ENCODE measurements around the gene PPP3CB.

- no peak for TF ChIP-seq CTCF (IDR thresholded peaks at IDR 0.05; ENCODE audit: low read length)
- no peak for TF ChIP-seq EZH2 (IDR thresholded peaks at IDR 0.05; ENCODE audit: borderline replicate concordance, low read length)
These were observed 469 bp downstream of the PPP3CB start for GRCh38 chr10:73495226-73495883.

Measured in OCI-LY1 (cell line).